ENCODE results near the gene CALHM3.

DNA sequence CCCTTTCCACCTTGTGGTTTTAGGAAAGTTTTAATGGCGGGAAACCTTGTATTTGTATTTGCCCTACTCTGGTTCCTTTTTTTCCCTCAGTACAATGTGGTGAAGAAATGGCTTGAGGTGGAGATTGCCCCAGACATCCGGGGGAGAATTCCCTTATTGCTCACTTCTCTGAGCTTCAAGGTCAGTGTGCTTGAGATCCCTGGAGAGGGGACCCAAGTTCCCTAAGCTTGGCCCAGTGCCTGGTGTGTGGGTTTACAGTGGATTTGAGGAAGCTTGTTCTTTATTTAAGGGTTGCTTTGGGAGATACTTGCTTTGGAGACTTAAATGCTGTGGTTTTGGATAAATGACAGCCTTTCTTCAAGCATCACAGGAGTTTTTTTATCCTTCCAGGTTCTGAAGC is 45.2 kb downstream of the CALHM3 start:
- TF ChIP-seq, protein P1, sequence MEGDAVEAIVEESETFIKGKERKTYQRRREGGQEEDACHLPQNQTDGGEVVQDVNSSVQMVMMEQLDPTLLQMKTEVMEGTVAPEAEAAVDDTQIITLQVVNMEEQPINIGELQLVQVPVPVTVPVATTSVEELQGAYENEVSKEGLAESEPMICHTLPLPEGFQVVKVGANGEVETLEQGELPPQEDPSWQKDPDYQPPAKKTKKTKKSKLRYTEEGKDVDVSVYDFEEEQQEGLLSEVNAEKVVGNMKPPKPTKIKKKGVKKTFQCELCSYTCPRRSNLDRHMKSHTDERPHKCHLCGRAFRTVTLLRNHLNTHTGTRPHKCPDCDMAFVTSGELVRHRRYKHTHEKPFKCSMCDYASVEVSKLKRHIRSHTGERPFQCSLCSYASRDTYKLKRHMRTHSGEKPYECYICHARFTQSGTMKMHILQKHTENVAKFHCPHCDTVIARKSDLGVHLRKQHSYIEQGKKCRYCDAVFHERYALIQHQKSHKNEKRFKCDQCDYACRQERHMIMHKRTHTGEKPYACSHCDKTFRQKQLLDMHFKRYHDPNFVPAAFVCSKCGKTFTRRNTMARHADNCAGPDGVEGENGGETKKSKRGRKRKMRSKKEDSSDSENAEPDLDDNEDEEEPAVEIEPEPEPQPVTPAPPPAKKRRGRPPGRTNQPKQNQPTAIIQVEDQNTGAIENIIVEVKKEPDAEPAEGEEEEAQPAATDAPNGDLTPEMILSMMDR (IDR thresholded peaks at IDR 0.05; ENCODE audit: poor library complexity, severe bottlenecking) = no peak
- TF ChIP-seq EZH2 (IDR thresholded peaks at IDR 0.05; ENCODE audit: borderline replicate concordance, insufficient read depth, low read length, poor library complexity, severe bottlenecking) (no peak), SMC3 (conservative IDR thresholded peaks at IDR 0.05; ENCODE audit: poor library complexity) (no peak), POLR2AphosphoS5 (IDR thresholded peaks at IDR 0.05) (no peak)
